ENCODE results near the gene LSM14A.
"Not testable (repeated sequence)": the region's sequence is repeated elsewhere in the genome, so short reads cannot be mapped to it uniquely, and the experiment has no call there.

The LSM14A gene

GRCh38 chr19:34165295-34165738 lies 7.0 kb upstream of the LSM14A start:
- Histone ChIP-seq H3K36me3 (no peaks in the 10 kb centered on the region), H3K27me3 (no peaks in the 10 kb centered on the region), H3K4me3 (ENCODE audit: low read depth in 1 of 2, low read length in 1 of 2) (no peak overlapping the region), H3K4me1 (ENCODE audit: control insufficient read depth in 1 of 2, insufficient read depth in 1 of 2, low read depth in 1 of 2, low read length in 1 of 2) (peaks cover 0 to 6% of the 10 kb centered on the region in 2 experiments), H3K9me3 (no peaks in the 10 kb centered on the region), H3K27ac (no peak overlapping the region)
- no peak for TF ChIP-seq CTCF (IDR thresholded peaks at IDR 0.05)

- H3K4me1 ChIP-seq (ENCODE audit: control insufficient read depth in 1 of 2, insufficient read depth in 1 of 2, low read depth in 1 of 2, low read length in 1 of 2) = peaks cover 25 to 33% of the 10 kb centered on the region in 2 experiments
- H3K27me3 ChIP-seq; H3K4me3 ChIP-seq (ENCODE audit: low read depth in 1 of 2, low read length in 1 of 2); H3K36me3 ChIP-seq; H3K9me3 ChIP-seq; H3K27ac ChIP-seq: not testable (repeated sequence)
Measured at GRCh38 chr19:34169475-34170199, 2.7 kb upstream of the LSM14A start.

GRCh38 chr19:34171539-34171876 lies 796 bp upstream of the LSM14A start:
- no peaks in the 10 kb centered on the region for H3K27me3 ChIP-seq
- peak overlapping the region; percentile 96 for H3K27ac ChIP-seq
- H3K36me3 ChIP-seq = peaks cover 5% of the 10 kb centered on the region
- H3K4me3 ChIP-seq (ENCODE audit: low read depth in 1 of 2, low read length in 1 of 2) = peak overlapping the region; percentile 91 to 92
- H3K9me3 ChIP-seq = no peaks in the 10 kb centered on the region
- peaks cover 36 to 43% of the 10 kb centered on the region in 2 experiments for H3K4me1 ChIP-seq (ENCODE audit: control insufficient read depth in 1 of 2, insufficient read depth in 1 of 2, low read depth in 1 of 2, low read length in 1 of 2)
- TF ChIP-seq CTCF (IDR thresholded peaks at IDR 0.05) = no peak

GRCh38 chr19:34172661-34173192 lies 423 bp downstream of the LSM14A start:
- H3K9me3 ChIP-seq = no peaks in the 10 kb centered on the region
- peaks cover 36 to 46% of the 10 kb centered on the region in 2 experiments for H3K4me1 ChIP-seq (ENCODE audit: control insufficient read depth in 1 of 2, insufficient read depth in 1 of 2, low read depth in 1 of 2, low read length in 1 of 2)
- H3K27ac ChIP-seq = peak overlapping the region; percentile 96
- peak overlapping the region; percentile 91 to 92 for H3K4me3 ChIP-seq (ENCODE audit: low read depth in 1 of 2, low read length in 1 of 2)
- TF ChIP-seq CTCF (IDR thresholded peaks at IDR 0.05) = no peak
- H3K36me3 ChIP-seq = peaks cover 9% of the 10 kb centered on the region
- H3K27me3 ChIP-seq = no peaks in the 10 kb centered on the region

- Histone ChIP-seq H3K9me3 (no peaks in the 10 kb centered on the region), H3K4me3 (ENCODE audit: low read depth in 1 of 2, low read length in 1 of 2) (peak overlapping the region; percentile 91 to 92), H3K36me3 (peaks cover 12% of the 10 kb centered on the region), H3K27me3 (no peaks in the 10 kb centered on the region), H3K4me1 (ENCODE audit: control insufficient read depth in 1 of 2, insufficient read depth in 1 of 2, low read depth in 1 of 2, low read length in 1 of 2) (peaks cover 38 to 40% of the 10 kb centered on the region in 2 experiments), H3K27ac (peak overlapping the region; percentile 96)
- no peak for TF ChIP-seq CTCF (IDR thresholded peaks at IDR 0.05)
Measured at GRCh38 chr19:34173193-34173956, 1.1 kb downstream of the LSM14A start.

- H3K4me3 ChIP-seq (ENCODE audit: low read depth in 1 of 2, low read length in 1 of 2); H3K27ac ChIP-seq; H3K27me3 ChIP-seq; H3K9me3 ChIP-seq: not testable (repeated sequence)
- H3K4me1 ChIP-seq (ENCODE audit: control insufficient read depth in 1 of 2, insufficient read depth in 1 of 2, low read depth in 1 of 2, low read length in 1 of 2) = peaks cover 46 to 51% of the 10 kb centered on the region in 2 experiments
- H3K36me3 ChIP-seq = peaks cover 15% of the 10 kb centered on the region
Measured at GRCh38 chr19:34175173-34175572, 2.9 kb downstream of the LSM14A start.

Data from neutrophil (primary cell).